ENCODE measurements around the gene UGT1A3.

UGT1A3 gene

GRCh38 chr2:233758141-233758540, 29.3 kb downstream of the UGT1A3 start:
- DNase-seq (ENCODE audit: low read depth in 2 of 2) = no peak

GRCh38 chr2:233758849-233759248, 30.0 kb downstream of the UGT1A3 start:
- no peak for DNase-seq (ENCODE audit: low read depth in 2 of 2)

DNA sequence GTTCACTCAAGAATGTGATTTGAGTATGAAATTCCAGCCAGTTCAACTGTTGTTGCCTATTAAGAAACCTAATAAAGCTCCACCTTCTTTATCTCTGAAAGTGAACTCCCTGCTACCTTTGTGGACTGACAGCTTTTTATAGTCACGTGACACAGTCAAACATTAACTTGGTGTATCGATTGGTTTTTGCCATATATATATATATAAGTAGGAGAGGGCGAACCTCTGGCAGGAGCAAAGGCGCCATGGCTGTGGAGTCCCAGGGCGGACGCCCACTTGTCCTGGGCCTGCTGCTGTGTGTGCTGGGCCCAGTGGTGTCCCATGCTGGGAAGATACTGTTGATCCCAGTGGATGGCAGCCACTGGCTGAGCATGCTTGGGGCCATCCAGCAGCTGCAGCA, 31.2 kb downstream of the UGT1A3 start, which contains the start of gene UGT1A1:
Gene UGT1A1, plus strand, starts transcription at position 228 of the 400 bp plus-strand sequence. Its CDS starts 18 bp downstream, at position 246.
- DNase-seq (ENCODE audit: low read depth in 2 of 2) = no peak

GRCh38 chr2:233761040-233761769, 32.4 kb downstream of the UGT1A3 start:
- no peak for DNase-seq (ENCODE audit: low read depth in 2 of 2)

GRCh38 chr2:233764264-233764663, 35.4 kb downstream of the UGT1A3 start:
- DNase-seq (ENCODE audit: low read depth in 2 of 2) = no peak

DNA sequence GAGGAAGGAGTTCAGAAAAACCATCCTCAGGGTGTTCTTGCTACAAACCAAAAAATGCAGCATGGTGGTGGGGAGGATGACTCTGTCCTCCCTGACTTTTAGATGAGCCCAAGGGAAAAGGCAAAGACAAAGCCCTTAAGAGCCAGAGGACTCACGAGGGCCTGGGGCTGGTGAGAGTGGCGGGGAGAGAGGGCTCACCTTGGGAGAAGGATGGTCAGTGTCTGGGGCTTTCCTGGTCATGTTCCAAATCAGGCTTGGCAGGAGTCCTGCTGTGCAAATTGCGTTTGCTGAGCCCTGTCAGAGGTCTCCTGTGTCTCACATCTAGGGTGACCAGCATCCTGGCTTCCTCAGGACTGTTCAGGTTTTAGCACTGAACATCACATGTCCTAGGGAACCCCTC, 35.9 kb downstream of the UGT1A3 start:
- DNase-seq (ENCODE audit: low read depth in 2 of 2) = no peak

DNA sequence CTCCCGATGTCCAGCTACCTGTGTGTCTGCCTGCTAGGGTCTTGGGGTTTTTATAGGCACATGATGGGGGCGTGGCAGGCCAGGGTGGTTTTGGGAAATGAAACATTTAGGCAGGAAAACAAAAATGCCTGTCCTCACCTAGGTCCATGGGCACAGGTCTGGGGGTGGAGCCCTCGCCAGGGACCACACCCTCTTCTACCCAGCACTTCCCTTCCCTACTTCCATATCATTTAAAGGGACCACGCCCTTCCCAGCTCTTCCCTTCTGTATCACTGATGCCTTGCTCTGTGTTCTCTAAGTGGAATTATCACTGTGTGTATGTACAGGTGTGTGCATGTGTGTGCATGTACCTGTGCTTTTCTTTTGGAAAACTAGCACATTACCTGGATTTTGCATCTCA, 37.6 kb downstream of the UGT1A3 start:
- DNase-seq (ENCODE audit: low read depth in 2 of 2) = no peak

GRCh38 chr2:233768076-233768475, 39.2 kb downstream of the UGT1A3 start:
- DNase-seq (ENCODE audit: low read depth in 2 of 2) = no peak

- no peak for DNase-seq (ENCODE audit: low read depth in 2 of 2)
Measured at GRCh38 chr2:233769260-233769659, 40.4 kb downstream of the UGT1A3 start.

DNA sequence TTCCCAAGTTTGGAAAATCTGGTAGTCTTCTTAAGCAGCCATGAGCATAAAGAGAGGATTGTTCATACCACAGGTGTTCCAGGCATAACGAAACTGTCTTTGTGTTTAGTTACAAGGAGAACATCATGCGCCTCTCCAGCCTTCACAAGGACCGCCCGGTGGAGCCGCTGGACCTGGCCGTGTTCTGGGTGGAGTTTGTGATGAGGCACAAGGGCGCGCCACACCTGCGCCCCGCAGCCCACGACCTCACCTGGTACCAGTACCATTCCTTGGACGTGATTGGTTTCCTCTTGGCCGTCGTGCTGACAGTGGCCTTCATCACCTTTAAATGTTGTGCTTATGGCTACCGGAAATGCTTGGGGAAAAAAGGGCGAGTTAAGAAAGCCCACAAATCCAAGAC, 43.3 kb downstream of the UGT1A3 start:
- no peak for DNase-seq (ENCODE audit: low read depth in 2 of 2)

- no peak for DNase-seq (ENCODE audit: low read depth in 2 of 2)
Measured at GRCh38 chr2:233772583-233772982, 43.7 kb downstream of the UGT1A3 start.

GRCh38 chr2:233773854-233774253, 45.0 kb downstream of the UGT1A3 start:
- no peak for DNase-seq (ENCODE audit: low read depth in 2 of 2)

DNA sequence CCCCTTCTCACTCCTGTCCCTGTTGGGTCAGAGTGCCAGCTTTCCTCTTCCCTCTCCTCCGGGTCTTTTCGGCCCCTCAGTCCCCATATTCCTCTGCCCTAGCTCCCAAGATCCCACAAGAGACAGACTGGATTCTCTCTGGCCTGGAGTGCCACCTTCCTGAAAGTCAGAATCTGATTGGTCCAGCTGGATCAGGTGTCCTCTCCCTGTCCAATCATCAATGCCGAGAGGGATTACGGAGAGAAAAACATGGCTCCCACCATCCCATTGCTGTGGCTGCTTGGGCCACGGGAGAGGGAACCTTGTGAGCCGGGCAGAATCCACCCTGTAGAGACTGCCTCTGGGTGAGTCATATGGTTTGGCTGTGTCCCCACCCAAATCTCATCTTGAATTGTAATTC, 46.6 kb downstream of the UGT1A3 start:
- DNase-seq (ENCODE audit: low read depth in 2 of 2) = no peak

GRCh38 chr2:233778030-233778429, 49.2 kb downstream of the UGT1A3 start, which contains the start of gene MROH2A:
Gene MROH2A, plus strand, starts transcription at chr2:233778330. Its CDS starts 1,029 bp downstream, at chr2:233779359.
- DNase-seq (ENCODE audit: low read depth in 2 of 2) = no peak

- DNase-seq (ENCODE audit: low read depth in 2 of 2) = no peak
Measured at GRCh38 chr2:233779722-233780121, 50.9 kb downstream of the UGT1A3 start.

- no peak for DNase-seq (ENCODE audit: low read depth in 2 of 2)
Measured at GRCh38 chr2:233780771-233781170, 51.9 kb downstream of the UGT1A3 start.

DNA sequence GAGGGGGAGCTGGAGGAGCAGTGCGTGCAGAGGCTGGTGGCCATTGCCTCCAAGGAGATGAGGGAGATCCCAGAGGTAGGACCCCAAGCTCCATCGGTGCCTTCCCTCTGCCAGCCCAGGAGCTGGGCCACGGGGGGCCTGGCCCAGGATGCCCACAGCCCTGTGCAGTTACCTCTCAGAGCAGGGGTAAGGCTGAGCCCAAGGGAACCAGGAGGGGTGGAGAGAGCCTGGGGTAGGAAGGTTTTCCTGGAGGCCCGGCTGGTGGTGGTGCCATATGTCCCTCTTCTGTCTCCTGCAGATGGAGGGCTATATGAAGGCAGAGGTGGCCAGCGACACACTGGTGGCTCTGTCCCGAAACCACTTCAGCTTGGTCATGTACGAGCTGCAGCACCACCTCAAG, 60.7 kb downstream of the UGT1A3 start:
- DNase-seq (ENCODE audit: low read depth in 2 of 2) = no peak

GRCh38 chr2:233791151-233791882, 62.5 kb downstream of the UGT1A3 start:
- DNase-seq (ENCODE audit: low read depth in 2 of 2) = no peak

DNA sequence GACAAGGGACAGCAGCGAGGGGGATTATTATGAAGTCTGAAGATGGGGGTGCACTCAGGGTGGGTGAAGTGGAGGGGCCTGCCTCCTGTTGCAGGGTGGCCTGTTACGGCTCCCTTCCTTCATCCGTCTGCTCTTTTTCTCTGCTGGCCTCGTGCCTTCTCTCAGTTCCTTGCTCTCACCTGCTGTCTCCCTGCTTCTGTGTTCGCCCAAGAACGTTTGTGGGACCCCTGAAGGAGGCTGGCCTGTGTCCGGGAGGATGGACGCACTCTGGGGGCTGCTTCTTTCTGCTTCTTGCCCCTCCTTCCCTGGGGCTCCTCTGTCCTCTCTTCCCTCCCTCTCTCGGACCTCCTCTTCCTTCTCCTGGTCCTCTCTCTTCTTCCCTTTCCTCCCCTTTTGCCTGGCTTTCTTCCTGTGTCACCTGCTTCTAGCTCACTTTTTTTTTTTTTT, 63.1 kb downstream of the UGT1A3 start:
- no peak for DNase-seq (ENCODE audit: low read depth in 2 of 2)

DNA sequence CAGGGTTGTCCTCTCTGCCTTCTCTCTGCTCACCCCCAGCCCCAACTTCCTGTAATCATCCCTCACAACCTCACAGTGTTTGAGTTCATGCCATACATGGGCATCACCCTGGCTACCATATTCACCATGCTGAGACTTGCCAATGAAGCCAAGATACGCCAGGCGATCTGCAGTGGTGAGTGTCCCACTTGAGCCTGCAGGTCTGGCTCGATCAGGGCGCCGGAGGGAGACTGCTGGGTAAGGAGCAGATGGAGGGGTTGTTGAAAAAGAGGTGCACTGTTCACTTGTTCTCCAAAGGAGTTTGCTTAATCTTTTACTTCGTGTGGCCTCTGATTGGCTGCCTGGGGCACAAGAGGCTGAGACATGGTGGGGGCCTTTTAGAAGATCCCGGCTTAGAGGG, 63.9 kb downstream of the UGT1A3 start:
- no peak for DNase-seq (ENCODE audit: low read depth in 2 of 2)

GRCh38 chr2:233793465-233794127, 64.8 kb downstream of the UGT1A3 start:
- no peak for DNase-seq (ENCODE audit: low read depth in 2 of 2)

GRCh38 chr2:233794128-233794658, 65.4 kb downstream of the UGT1A3 start:
- no peak for DNase-seq (ENCODE audit: low read depth in 2 of 2)
